GM12878 (cell line): ENCODE results near the gene PCGF1. TPM values are rescaled to one million over a fixed set of nuclear protein-coding genes. Genes with fewer than 3 reads are reported as not detected.
A peak's percentile ranks its signal among the peaks of the same experiment; 100 is the strongest.

Source experiments
- BHLHE40 ChIP-seq, 2 experiments: fragments of 450-650 bp in 1 of 2; IDR thresholded peaks; 2 replicates each; pipeline ENCODE4 v1.6.1; 2011 to 2017; ENCODE audit warnings: low read depth in 2 of 2, borderline replicate concordance in 1 of 2, improper control_type of control experiment in 1 of 2, low read length in 1 of 2, mild to moderate bottlenecking in 1 of 2
- BRCA1 ChIP-seq: IDR thresholded peaks from 2 replicates; pipeline ENCODE4 v1.6.1; 2011; ENCODE audit warnings: low read depth, low read length, improper control_type of control experiment
- CREB1 ChIP-seq: IDR thresholded peaks from 2 replicates; pipeline ENCODE4 v1.6.1; 2012; ENCODE audit warnings: low read depth, mild to moderate bottlenecking, inconsistent platforms
- CREM ChIP-seq: IDR thresholded peaks from 2 replicates; pipeline ENCODE4 v1.6.1; 2014; ENCODE audit warnings: antibody characterized with exemption, low read depth
- DPF2 ChIP-seq: fragments of 450-650 bp; IDR thresholded peaks from 2 replicates; pipeline ENCODE4 v1.6.1; 2017; ENCODE audit warnings: mild to moderate bottlenecking
- EED ChIP-seq: sonication (generic); IDR thresholded peaks from 2 replicates; pipeline ENCODE4 v1.6.1; 2016; ENCODE audit warnings: antibody characterized with exemption, low read depth
- EP300 ChIP-seq, 2 experiments: fragments of 150-350 bp in 1 of 2; IDR thresholded peaks; 2 replicates each; pipeline ENCODE4 v1.6.1; 2011 to 2012; ENCODE audit warnings: low read depth in 2 of 2, low read length in 2 of 2, borderline replicate concordance in 1 of 2, improper control_type of control experiment in 1 of 2, inconsistent platforms in 1 of 2; ENCODE audit not compliant: control insufficient read depth in 1 of 2
- GABPA ChIP-seq: IDR thresholded peaks from 2 replicates; pipeline ENCODE4 v1.6.1; 2014; ENCODE audit warnings: antibody characterized with exemption, low read depth, mild to moderate bottlenecking, inconsistent platforms
- GATAD2B ChIP-seq: fragments of 450-650 bp; conservative IDR thresholded peaks from 2 replicates; pipeline ENCODE4 v1.6.1; 2017; ENCODE audit warnings: low read depth, mild to moderate bottlenecking, moderate library complexity
- IKZF2 ChIP-seq, 2 experiments: fragments of 450-650 bp; IDR thresholded peaks; 2 replicates each; pipeline ENCODE4 v1.6.1; 2017; ENCODE audit warnings: mild to moderate bottlenecking in 2 of 2, moderate library complexity in 2 of 2
- JUNB ChIP-seq: IDR thresholded peaks from 2 replicates; pipeline ENCODE4 v1.6.1; 2016; ENCODE audit warnings: antibody characterized with exemption, mild to moderate bottlenecking
- MEF2A ChIP-seq: IDR thresholded peaks from 2 replicates; pipeline ENCODE4 v1.6.1; 2011; ENCODE audit warnings: low read depth, mild to moderate bottlenecking, low read length, moderate library complexity; ENCODE audit not compliant: insufficient read depth
- MYB ChIP-seq: fragments of 150-350 bp; IDR thresholded peaks from 2 replicates; pipeline ENCODE4 v1.6.1; 2014; ENCODE audit warnings: mild to moderate bottlenecking, low read depth, low read length, borderline replicate concordance
- NBN ChIP-seq: fragments of 450-650 bp; IDR thresholded peaks from 2 replicates; pipeline ENCODE4 v1.6.1; 2016
- NR2C1 ChIP-seq: fragments of 450-650 bp; IDR thresholded peaks from 2 replicates; pipeline ENCODE4 v1.6.1; 2017; ENCODE audit warnings: antibody characterized with exemption, mild to moderate bottlenecking, moderate library complexity
- NR2F1 ChIP-seq: fragments of 450-650 bp; conservative IDR thresholded peaks from 2 replicates; pipeline ENCODE4 v1.6.1; 2017; ENCODE audit warnings: mild to moderate bottlenecking
- SREBF1 ChIP-seq: IDR thresholded peaks from 2 replicates; pipeline ENCODE4 v1.6.1; 2012; ENCODE audit warnings: mild to moderate bottlenecking, low read length
- SREBF2 ChIP-seq: IDR thresholded peaks from 2 replicates; pipeline ENCODE4 v1.6.1; 2012; ENCODE audit warnings: mild to moderate bottlenecking, low read length
- TAF1 ChIP-seq: IDR thresholded peaks from 2 replicates; pipeline ENCODE4 v1.6.1; 2011; ENCODE audit warnings: mild to moderate bottlenecking, low read depth, low read length, borderline replicate concordance
- TCF3 ChIP-seq: IDR thresholded peaks from 2 replicates; pipeline ENCODE4 v1.6.1; 2012; ENCODE audit warnings: low read depth, mild to moderate bottlenecking, low read length, borderline replicate concordance; ENCODE audit not compliant: insufficient read depth
- WRNIP1 ChIP-seq: IDR thresholded peaks from 2 replicates; pipeline ENCODE4 v1.6.1; 2011; ENCODE audit warnings: low read depth, low read length, improper control_type of control experiment, borderline replicate concordance
- ZNF207 ChIP-seq: fragments of 450-650 bp; IDR thresholded peaks from 2 replicates; pipeline ENCODE4 v1.6.1; 2014; ENCODE audit warnings: antibody characterized with exemption, mild to moderate bottlenecking, borderline replicate concordance
- ZNF592 ChIP-seq: fragments of 450-650 bp; IDR thresholded peaks from 2 replicates; pipeline ENCODE4 v1.6.1; 2017; ENCODE audit warnings: mild to moderate bottlenecking, moderate library complexity
- polyA plus RNA-seq, 11 experiments: library from polyadenylated mRNA; depleted of rRNA in 4 of 11; unstranded in 6 of 11; stranded (reverse) in 5 of 11; fragments of >200 nt; fragmentation: Nextera tagmentation in 4 of 11; fragmentation: Illumina TruSeq in 1 of 11; extraction: Ambion mirVana in 4 of 11; extraction: Trizol in 1 of 11; gene quantifications; 1 replicate in 1 of 11; 2 replicates in 10 of 11; pipeline versions ENCODE4 v1.2.1 to v1.2.3, GENCODE V29; 2011 to 2016; ENCODE audit warnings: inconsistent platforms in 2 of 11, missing spikeins in 2 of 11, low read depth in 1 of 11
- total RNA-seq, 4 experiments: library from RNA; depleted of rRNA in 3 of 4; stranded (reverse); fragments of >200 nt in 3 of 4; fragmentation: Illumina TruSeq in 1 of 4; extraction: Trizol in 1 of 4; gene quantifications; 2 replicates each; pipeline versions ENCODE4 v1.2.1 to v1.2.3, GENCODE V29; 2013 to 2021
- TF ChIP-seq, protein P1 (sequence below): fragments of 450-650 bp; IDR thresholded peaks from 2 replicates; pipeline ENCODE4 v1.6.1; 2018; ENCODE audit warnings: mild to moderate bottlenecking, low read depth, moderate library complexity; ENCODE audit not compliant: partially characterized antibody

The PCGF1 gene
- total and polyA plus RNA-seq, 10 of the 15 experiments (the other 5 are each of a cell fraction or from before 2014, with no cell fraction given): 23.1 to 50.8 (median 27.4) TPM

GRCh38 chr2:74553892-74554819 is 46.7 kb upstream of the PCGF1 start, which contains the start of the genes DOK1 and LOXL3 (continued):
- TF ChIP-seq BHLHE40 (IDR thresholded peaks at IDR 0.05; ENCODE audit: borderline replicate concordance in 1 of 2, low read depth in 2 of 2, low read length in 1 of 2) (peak in 1 of 2 experiments; percentile 74; a peak in 2 of 4 replicates), MYB (no peak), DPF2 (peak; percentile 91; the same call in 1 of the 2 replicates), NR2C1 (peak; percentile 44; the same call in 1 of the 2 replicates), SREBF2 (no peak), TCF3 (0 out of 2 replicates have a peak, but pooled peaks have one; percentile 10), WRNIP1 (no peak), ZNF207 (0 out of 2 replicates have a peak, but pooled peaks have one; percentile 42), GABPA (no peak), CREM (peak; percentile 99), MEF2A (0 out of 2 replicates have a peak, but pooled peaks have one; percentile 33), NR2F1 (peak; percentile 80), SREBF1 (no peak; the same call in 1 of the 2 replicates), EED (peak; percentile 59), CREB1 (no peak), ZNF592 (0 out of 2 replicates have a peak, but pooled peaks have one; percentile 62), EP300 (IDR thresholded peaks at IDR 0.05; ENCODE audit: borderline replicate concordance in 1 of 2, control insufficient read depth in 1 of 2, low read depth in 2 of 2, low read length in 2 of 2) (peak in 1 of 2 experiments; percentile 28; a peak in 1 of 4 replicates), BRCA1 (peak; percentile 61; the same call in 1 of the 2 replicates), NBN (peak; percentile 100), GATAD2B (peak; percentile 84), TAF1 (peak; percentile 43; the same call in 1 of the 2 replicates), JUNB (peak; percentile 54; the same call in 1 of the 2 replicates), IKZF2 (IDR thresholded peaks at IDR 0.05) (peak; percentile 47 to 49; a peak in 3 of 4 replicates)
- TF ChIP-seq, protein P1, sequence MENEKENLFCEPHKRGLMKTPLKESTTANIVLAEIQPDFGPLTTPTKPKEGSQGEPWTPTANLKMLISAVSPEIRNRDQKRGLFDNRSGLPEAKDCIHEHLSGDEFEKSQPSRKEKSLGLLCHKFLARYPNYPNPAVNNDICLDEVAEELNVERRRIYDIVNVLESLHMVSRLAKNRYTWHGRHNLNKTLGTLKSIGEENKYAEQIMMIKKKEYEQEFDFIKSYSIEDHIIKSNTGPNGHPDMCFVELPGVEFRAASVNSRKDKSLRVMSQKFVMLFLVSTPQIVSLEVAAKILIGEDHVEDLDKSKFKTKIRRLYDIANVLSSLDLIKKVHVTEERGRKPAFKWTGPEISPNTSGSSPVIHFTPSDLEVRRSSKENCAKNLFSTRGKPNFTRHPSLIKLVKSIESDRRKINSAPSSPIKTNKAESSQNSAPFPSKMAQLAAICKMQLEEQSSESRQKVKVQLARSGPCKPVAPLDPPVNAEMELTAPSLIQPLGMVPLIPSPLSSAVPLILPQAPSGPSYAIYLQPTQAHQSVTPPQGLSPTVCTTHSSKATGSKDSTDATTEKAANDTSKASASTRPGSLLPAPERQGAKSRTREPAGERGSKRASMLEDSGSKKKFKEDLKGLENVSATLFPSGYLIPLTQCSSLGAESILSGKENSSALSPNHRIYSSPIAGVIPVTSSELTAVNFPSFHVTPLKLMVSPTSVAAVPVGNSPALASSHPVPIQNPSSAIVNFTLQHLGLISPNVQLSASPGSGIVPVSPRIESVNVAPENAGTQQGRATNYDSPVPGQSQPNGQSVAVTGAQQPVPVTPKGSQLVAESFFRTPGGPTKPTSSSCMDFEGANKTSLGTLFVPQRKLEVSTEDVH: peak; percentile 83
